Neural cell (in vitro differentiated cells): ENCODE results near the gene MGA. TPM values are rescaled to one million over a fixed set of nuclear protein-coding genes. Genes with fewer than 3 reads are reported as not detected.

Experiments used
- H2AFZ ChIP-seq: fragments of 200-600, 300-800 bp; sonication (generic), shearing (Covaris generic); 2 replicates; pipeline ENCODE4 v1.6.0; 2014; ENCODE audit warnings: low read depth, mild to moderate bottlenecking, antibody characterized with exemption, low read length, moderate library complexity
- H3F3A ChIP-seq: fragments of 200-600 bp; shearing (Covaris generic); 2 replicates; pipeline ENCODE4 v1.6.1; 2016; ENCODE audit warnings: mild to moderate bottlenecking, moderate library complexity, mixed read lengths, antibody characterized with exemption, low read length; ENCODE audit not compliant: insufficient read depth, poor library complexity, severe bottlenecking
- H3K27ac ChIP-seq: fragments of 200-600, 300-800 bp; sonication (generic), shearing (Covaris generic); 2 replicates; pipeline ENCODE4 v1.5.1; 2014; ENCODE audit warnings: mild to moderate bottlenecking, low read length, moderate library complexity
- H3K27me3 ChIP-seq: fragments of 300-800, 200-600 bp; sonication (generic), shearing (Covaris generic); 2 replicates; pipeline ENCODE4 v1.6.0; 2014; ENCODE audit warnings: mild to moderate bottlenecking, low read depth, low read length, moderate library complexity; ENCODE audit not compliant: insufficient read depth
- H3K36me3 ChIP-seq: fragments of 300-800, 200-600 bp; sonication (generic), shearing (Covaris generic); 2 replicates; pipeline ENCODE4 v1.5.1; 2014; ENCODE audit warnings: mild to moderate bottlenecking, antibody characterized with exemption, low read length, moderate library complexity; ENCODE audit not compliant: insufficient read depth
- H3K4me2 ChIP-seq: fragments of 300-800, 200-600 bp; sonication (generic), shearing (Covaris generic); 2 replicates; pipeline ENCODE4 v1.6.0; 2014; ENCODE audit warnings: mild to moderate bottlenecking, low read length
- H3K4me3 ChIP-seq: fragments of 300-800, 200-600 bp; sonication (generic), shearing (Covaris generic); 2 replicates; pipeline ENCODE4 v1.5.1; 2014; ENCODE audit warnings: mild to moderate bottlenecking, low read length, moderate library complexity
- H3K79me2 ChIP-seq: fragments of 200-600 bp; shearing (Covaris generic); replicated peaks from 2 replicates; pipeline ENCODE4 v1.6.0; 2014; ENCODE audit warnings: mild to moderate bottlenecking, low read length, moderate library complexity; ENCODE audit not compliant: insufficient read depth
- H3K9ac ChIP-seq: fragments of 300-800, 200-600 bp; sonication (generic), shearing (Covaris generic); 2 replicates; pipeline ENCODE4 v1.6.1; 2016; ENCODE audit warnings: mild to moderate bottlenecking, low read length, mixed read lengths
- H3K9me2 ChIP-seq: fragments of 200-600 bp; shearing (Covaris generic); 2 replicates; pipeline ENCODE4 v1.6.1; 2016; ENCODE audit warnings: mild to moderate bottlenecking, low read length, mixed read lengths; ENCODE audit not compliant: insufficient read depth
- H3K9me3 ChIP-seq: fragments of 200-600, 300-800 bp; sonication (generic), shearing (Covaris generic); 2 replicates; pipeline ENCODE4 v1.6.1; 2016; ENCODE audit warnings: mild to moderate bottlenecking, mixed run types, low read length, moderate library complexity, mixed read lengths
- H4K20me1 ChIP-seq: fragments of 200-600 bp; shearing (Covaris generic); 2 replicates; pipeline ENCODE4 v1.6.1; 2016; ENCODE audit warnings: mild to moderate bottlenecking, mixed run types; ENCODE audit not compliant: insufficient read depth
- CTCF ChIP-seq: fragments of 450-650 bp; IDR thresholded peaks from 2 replicates; pipeline ENCODE4 v1.5.1; 2014; ENCODE audit warnings: antibody characterized with exemption, mild to moderate bottlenecking, moderate library complexity; ENCODE audit not compliant: poor library complexity, severe bottlenecking
- EP300 ChIP-seq: fragments of 450-650 bp; conservative IDR thresholded peaks from 2 replicates; pipeline ENCODE4 v1.6.1; 2014; ENCODE audit warnings: antibody characterized with exemption, mild to moderate bottlenecking, moderate library complexity; ENCODE audit not compliant: poor library complexity, severe bottlenecking
- EZH2 ChIP-seq: fragments of 200-600, 300-800 bp; shearing (Covaris generic), sonication (generic); IDR thresholded peaks from 2 replicates; pipeline ENCODE4 v1.6.1; 2014; ENCODE audit warnings: antibody characterized with exemption, low read length, borderline replicate concordance, mild to moderate bottlenecking; ENCODE audit not compliant: insufficient read depth, poor library complexity, severe bottlenecking
- MXI1 ChIP-seq: fragments of 450-650 bp; conservative IDR thresholded peaks from 2 replicates; pipeline ENCODE4 v1.6.1; 2014; ENCODE audit warnings: antibody characterized with exemption, mild to moderate bottlenecking; ENCODE audit not compliant: poor library complexity, severe bottlenecking
- POLR2AphosphoS5 ChIP-seq: IDR thresholded peaks from 2 replicates; pipeline ENCODE4 v1.6.1; 2012
- RAD21 ChIP-seq: fragments of 450-650 bp; conservative IDR thresholded peaks from 2 replicates; pipeline ENCODE4 v1.6.1; 2014; ENCODE audit warnings: antibody characterized with exemption, mild to moderate bottlenecking, moderate library complexity
- REST ChIP-seq: IDR thresholded peaks from 2 replicates; pipeline ENCODE4 v1.6.1; 2012; ENCODE audit warnings: borderline replicate concordance
- SMC3 ChIP-seq: fragments of 450-650 bp; conservative IDR thresholded peaks from 2 replicates; pipeline ENCODE4 v1.6.1; 2014; ENCODE audit warnings: antibody characterized with exemption, mild to moderate bottlenecking, moderate library complexity; ENCODE audit not compliant: poor library complexity
- TAF1 ChIP-seq: IDR thresholded peaks from 2 replicates; pipeline ENCODE4 v1.6.1; 2012; ENCODE audit warnings: low read depth
- polyA plus RNA-seq: library from polyadenylated mRNA; depleted of rRNA; stranded (reverse); fragments of >200 nt; gene quantifications from 2 replicates; pipeline ENCODE4 v1.2.3, GENCODE V29; 2014

Gene MGA
- polyA plus RNA-seq, 1 donor from 2014 or later: 13.2 TPM

DNA sequence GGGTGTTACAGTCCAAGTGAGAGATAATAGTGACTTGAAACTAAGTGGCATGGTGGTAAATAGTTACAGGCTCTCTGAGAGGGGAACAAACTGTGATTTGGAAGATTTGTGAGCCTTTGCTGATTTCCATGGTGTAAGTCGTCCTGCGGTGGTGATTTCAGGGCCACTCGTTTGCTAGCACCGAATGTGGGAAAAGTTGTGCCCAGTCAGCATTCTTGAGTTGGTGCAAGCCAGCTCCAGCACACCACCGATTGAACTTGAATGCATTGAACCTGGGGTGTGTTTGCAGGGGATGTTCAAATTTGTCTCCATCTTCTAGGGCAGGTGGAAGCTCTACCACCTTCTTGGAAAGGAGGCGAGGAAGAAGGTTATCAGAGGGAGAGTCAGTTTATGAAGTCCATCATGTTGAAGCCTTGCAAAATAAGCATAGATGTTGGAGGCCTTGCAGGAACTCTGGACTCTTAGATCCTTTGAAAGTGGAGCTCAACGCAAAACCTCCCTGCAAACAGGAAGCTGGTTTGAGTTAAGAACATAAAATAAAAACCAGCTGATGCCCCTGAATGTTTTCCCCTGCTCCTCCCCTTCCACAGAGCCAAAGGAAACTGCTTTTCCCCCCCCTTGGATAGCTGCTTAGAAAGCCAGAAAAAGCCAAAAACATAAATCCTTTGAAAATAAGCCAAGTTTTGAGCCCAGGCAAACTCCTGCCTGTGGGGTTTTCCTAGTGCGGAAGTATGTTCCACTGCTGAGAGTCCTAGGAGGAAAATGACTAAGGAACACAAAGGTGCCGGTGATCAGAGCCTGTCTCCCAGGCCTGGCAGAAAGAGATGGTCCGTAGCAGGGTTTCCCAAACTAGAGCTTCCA, 136.0 kb downstream of the MGA start:
- Histone ChIP-seq H3K9me3 (no peaks in the 10 kb centered on the region), H3K79me2 (no peaks in the 10 kb centered on the region), H3K4me2 (no peak overlapping the region), H3K4me3 (no peak overlapping the region), H2AFZ (no peak overlapping the region), H3K9ac (no peak overlapping the region), H3K36me3 (no peaks in the 10 kb centered on the region), H3F3A (no peaks in the 10 kb centered on the region), H3K27ac (no peak overlapping the region), H3K9me2 (no peaks in the 10 kb centered on the region), H3K27me3 (no peaks in the 10 kb centered on the region), H4K20me1 (no peaks in the 10 kb centered on the region)
- no peak for TF ChIP-seq CTCF
- TF ChIP-seq EP300: no peak
- no peak for TF ChIP-seq SMC3
- TF ChIP-seq REST: no peak
- no peak for TF ChIP-seq POLR2AphosphoS5
- TF ChIP-seq TAF1: no peak
- no peak for TF ChIP-seq MXI1
- TF ChIP-seq EZH2: no peak
- no peak for TF ChIP-seq RAD21

- Histone ChIP-seq H3K27me3 (no peaks in the 10 kb centered on the region), H3K9me3 (no peaks in the 10 kb centered on the region), H3K79me2 (no peaks in the 10 kb centered on the region), H3K9me2 (no peaks in the 10 kb centered on the region), H4K20me1 (no peaks in the 10 kb centered on the region), H3K27ac (no peak overlapping the region), H3K4me2 (no peak overlapping the region), H3K36me3 (no peaks in the 10 kb centered on the region), H3K9ac (no peak overlapping the region), H3F3A (no peaks in the 10 kb centered on the region), H3K4me3 (no peak overlapping the region), H2AFZ (no peak overlapping the region)
- TF ChIP-seq EP300: no peak
- no peak for TF ChIP-seq SMC3
- no peak for TF ChIP-seq REST
- no peak for TF ChIP-seq POLR2AphosphoS5
- TF ChIP-seq MXI1: no peak
- TF ChIP-seq EZH2: no peak
- TF ChIP-seq TAF1: no peak
- TF ChIP-seq CTCF: no peak
- TF ChIP-seq RAD21: no peak
Observed at GRCh38 chr15:41797201-41797944, 137.2 kb downstream of the MGA start.
